Smooth muscle cell (in vitro differentiated cells): ENCODE results near the gene HSPB7. TPM values are rescaled to one million over a fixed set of nuclear protein-coding genes. Genes with fewer than 3 reads are reported as not detected.

Source experiments
- DNase-seq: peaks from one replicate; lab custom pipeline; 2025; ENCODE audit not compliant: unreplicated experiment; lab: John Stamatoyannopoulos, UW
- H2AFZ ChIP-seq: fragments of 200-600 bp; sonication (generic); 2 replicates; pipeline ENCODE4 v1.6.0; 2016; ENCODE audit warnings: antibody characterized with exemption, low read depth, mild to moderate bottlenecking
- H3F3A ChIP-seq: fragments of 200-600 bp; sonication (generic); 2 replicates; pipeline ENCODE4 v1.6.0; 2017; ENCODE audit warnings: antibody characterized with exemption, low read depth
- H3K27ac ChIP-seq: fragments of 200-600 bp; sonication (generic); 2 replicates; pipeline ENCODE4 v1.5.1; 2016; ENCODE audit warnings: low read depth, mild to moderate bottlenecking
- H3K27me3 ChIP-seq: fragments of 200-600 bp; sonication (generic); 2 replicates; pipeline ENCODE4 v1.6.1; 2016; ENCODE audit warnings: low read depth, mild to moderate bottlenecking
- H3K36me3 ChIP-seq: fragments of 200-600 bp; sonication (generic); 2 replicates; pipeline ENCODE4 v1.5.1; 2016; ENCODE audit warnings: low read depth
- H3K4me1 ChIP-seq: fragments of 200-600 bp; sonication (generic); 2 replicates; pipeline ENCODE4 v1.5.1; 2016; ENCODE audit warnings: low read depth
- H3K4me2 ChIP-seq: fragments of 200-600 bp; sonication (generic); 2 replicates; pipeline ENCODE4 v1.6.0; 2016; ENCODE audit warnings: mild to moderate bottlenecking
- H3K4me3 ChIP-seq: fragments of 200-600 bp; sonication (generic); 2 replicates; pipeline ENCODE4 v1.5.1; 2016; ENCODE audit warnings: mild to moderate bottlenecking
- H3K79me2 ChIP-seq: fragments of 200-600 bp; sonication (generic); 2 replicates; pipeline ENCODE4 v1.6.0; 2016; ENCODE audit warnings: low read depth, mild to moderate bottlenecking
- H3K9ac ChIP-seq: fragments of 200-600 bp; sonication (generic); 2 replicates; pipeline ENCODE4 v1.6.0; 2016; ENCODE audit warnings: low read depth
- H3K9me3 ChIP-seq: fragments of 200-600 bp; sonication (generic); replicated peaks from 2 replicates; pipeline ENCODE4 v1.5.1; 2016; ENCODE audit warnings: low read depth
- H4K20me1 ChIP-seq: fragments of 200-600 bp; sonication (generic); 2 replicates; pipeline ENCODE4 v1.6.0; 2016; ENCODE audit warnings: low read depth
- WGBS: methylation state at CpG from one replicate; pipeline ENCODE4 v1.1.7; 2016; ENCODE audit warnings: low lambda C conversion rate; 5-methylcytosine and 5-hydroxymethylcytosine counted together
- polyA plus RNA-seq: library from polyadenylated mRNA; unstranded; fragments of >200 nt; fragmentation: Nextera tagmentation; extraction: Ambion mirVana; gene quantifications from 2 replicates; pipeline ENCODE4 v1.2.1, GENCODE V29; 2016
- small RNA-seq: library from RNA; depleted of rRNA; stranded (forward); fragments of <200 nt; gene quantifications from one replicate; pipeline ENCODE3, GENCODE V24; 2014
- total RNA-seq: library from RNA; depleted of rRNA; stranded (reverse); fragments of >200 nt; gene quantifications from 2 replicates; pipeline ENCODE4 v1.2.3, GENCODE V29; 2014
- TF ChIP-seq, protein P1 (sequence below): fragments of 200-600 bp; sonication (generic); IDR thresholded peaks from 2 replicates; pipeline ENCODE4 v1.5.1; 2017; ENCODE audit warnings: borderline replicate concordance, mild to moderate bottlenecking, antibody characterized with exemption; ENCODE audit not compliant: insufficient read depth, poor library complexity, severe bottlenecking

The HSPB7 gene
- total and polyA plus RNA-seq, 2 experiments from 2014 or later, result 23.0 to 80.5 TPM

DNA sequence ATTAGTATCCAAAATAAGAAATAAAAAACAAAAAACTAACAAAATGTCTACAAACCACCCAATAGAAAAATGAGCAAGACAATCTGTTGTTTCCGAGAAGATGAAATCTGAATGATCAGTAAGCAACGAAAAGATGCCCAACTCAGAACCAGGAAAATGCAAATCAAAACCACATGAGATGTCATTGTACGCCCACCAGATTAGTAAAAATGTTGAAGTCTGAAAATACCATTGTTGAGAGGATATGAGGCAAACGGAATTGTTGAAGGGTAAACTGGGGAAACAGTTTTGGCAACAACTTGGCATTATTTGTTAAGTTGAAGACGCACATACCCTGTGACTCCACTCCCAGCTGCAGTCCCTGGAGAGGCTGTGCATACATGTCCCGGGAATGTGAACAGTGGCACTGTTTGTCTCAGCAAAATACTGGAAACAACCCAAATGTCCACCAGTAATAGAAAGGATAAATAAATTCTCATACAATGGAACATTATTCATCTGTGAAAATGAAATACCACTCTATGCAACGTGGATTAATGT lies 52.5 kb downstream of the HSPB7 start:
- TF ChIP-seq, protein P1, sequence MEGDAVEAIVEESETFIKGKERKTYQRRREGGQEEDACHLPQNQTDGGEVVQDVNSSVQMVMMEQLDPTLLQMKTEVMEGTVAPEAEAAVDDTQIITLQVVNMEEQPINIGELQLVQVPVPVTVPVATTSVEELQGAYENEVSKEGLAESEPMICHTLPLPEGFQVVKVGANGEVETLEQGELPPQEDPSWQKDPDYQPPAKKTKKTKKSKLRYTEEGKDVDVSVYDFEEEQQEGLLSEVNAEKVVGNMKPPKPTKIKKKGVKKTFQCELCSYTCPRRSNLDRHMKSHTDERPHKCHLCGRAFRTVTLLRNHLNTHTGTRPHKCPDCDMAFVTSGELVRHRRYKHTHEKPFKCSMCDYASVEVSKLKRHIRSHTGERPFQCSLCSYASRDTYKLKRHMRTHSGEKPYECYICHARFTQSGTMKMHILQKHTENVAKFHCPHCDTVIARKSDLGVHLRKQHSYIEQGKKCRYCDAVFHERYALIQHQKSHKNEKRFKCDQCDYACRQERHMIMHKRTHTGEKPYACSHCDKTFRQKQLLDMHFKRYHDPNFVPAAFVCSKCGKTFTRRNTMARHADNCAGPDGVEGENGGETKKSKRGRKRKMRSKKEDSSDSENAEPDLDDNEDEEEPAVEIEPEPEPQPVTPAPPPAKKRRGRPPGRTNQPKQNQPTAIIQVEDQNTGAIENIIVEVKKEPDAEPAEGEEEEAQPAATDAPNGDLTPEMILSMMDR, result no peak

More for the DNA sequence above, 52.5 kb downstream of the HSPB7 start:
- no peak for DNase-seq
- peaks cover 23% of the 10 kb centered on the region for H3F3A ChIP-seq
- H3K4me2 ChIP-seq, result peak overlapping the region; percentile 49
- H3K36me3 ChIP-seq, result no peaks in the 10 kb centered on the region
- peaks cover 15% of the 10 kb centered on the region for H3K4me1 ChIP-seq
- H3K27me3 ChIP-seq, result no peaks in the 10 kb centered on the region
- H3K9ac ChIP-seq, result peak overlapping the region; percentile 3
- peaks cover 82% of the 10 kb centered on the region for H3K79me2 ChIP-seq
- 76% methylated on average over 7 of the region's 7 CpGs for WGBS
- peak overlapping the region; percentile 82 for H3K27ac ChIP-seq
- no peak overlapping the region for H3K4me3 ChIP-seq
- H4K20me1 ChIP-seq, result peaks cover 91% of the 10 kb centered on the region
- H3K9me3 ChIP-seq, result no peaks in the 10 kb centered on the region
- H2AFZ ChIP-seq, result no peak overlapping the region

Small RNA genes within 50 kb of the gene (small RNA-seq; reads per million reads assigned to genes)
- not detected for gene AL355994.1
- gene AL355994.5, result not detected

Other genes starting within 250 kb of the HSPB7 start
- 3.9 and 4.4 TPM in 2 replicates for gene UQCRHL, start 210.4 kb downstream of the HSPB7 start, total RNA-seq
- gene UQCRHL, start 210.4 kb downstream of the HSPB7 start, polyA plus RNA-seq, result 1.1 and 1.6 TPM in 2 replicates
- 24.9 and 28.7 TPM in 2 replicates for gene SPEN, start 170.3 kb downstream of the HSPB7 start, total RNA-seq
- 10.6 and 20.0 TPM in 2 replicates for gene SPEN, start 170.3 kb downstream of the HSPB7 start, polyA plus RNA-seq
- 19.6 and 29.4 TPM in 2 replicates for gene ZBTB17, start 41.9 kb downstream of the HSPB7 start, total RNA-seq
- 42.5 and 43.0 TPM in 2 replicates for gene ZBTB17, start 41.9 kb downstream of the HSPB7 start, polyA plus RNA-seq
- gene SRARP, start 13.8 kb downstream of the HSPB7 start, total RNA-seq, result not detected in 2 replicates
- not detected in 2 replicates for gene SRARP, start 13.8 kb downstream of the HSPB7 start, polyA plus RNA-seq
- gene CLCNKA, start 4.0 kb upstream of the HSPB7 start, total RNA-seq, result not detected in 2 replicates
- 0.46 TPM in 1 of 2 replicates, not detected in the other for gene CLCNKA, start 4.0 kb upstream of the HSPB7 start, polyA plus RNA-seq
- gene CLCNKB, start 25.7 kb upstream of the HSPB7 start, total RNA-seq, result 0.13 and 0.76 TPM in 2 replicates
- 0.30 and 0.86 TPM in 2 replicates for gene CLCNKB, start 25.7 kb upstream of the HSPB7 start, polyA plus RNA-seq
- 0.76 and 1.5 TPM in 2 replicates for gene FAM131C, start 55.6 kb upstream of the HSPB7 start, total RNA-seq
- 1.4 and 2.4 TPM in 2 replicates for gene FAM131C, start 55.6 kb upstream of the HSPB7 start, polyA plus RNA-seq
- gene EPHA2, start 138.0 kb upstream of the HSPB7 start, total RNA-seq, result 34.8 and 41.1 TPM in 2 replicates
- gene EPHA2, start 138.0 kb upstream of the HSPB7 start, polyA plus RNA-seq, result 27.3 and 48.4 TPM in 2 replicates
- 24.9 and 32.1 TPM in 2 replicates for gene ARHGEF19, start 194.6 kb upstream of the HSPB7 start, total RNA-seq
- gene ARHGEF19, start 194.6 kb upstream of the HSPB7 start, polyA plus RNA-seq, result 45.9 and 52.1 TPM in 2 replicates
- 1.9 and 2.2 TPM in 2 replicates for gene CPLANE2, start 219.1 kb upstream of the HSPB7 start, total RNA-seq
- gene CPLANE2, start 219.1 kb upstream of the HSPB7 start, polyA plus RNA-seq, result 2.5 and 3.3 TPM in 2 replicates